GM18870 (cell line): Measurements from ENCODE around the gene C16orf87.

Experiments
- ATAC-seq: cut with Tn5 transposase; IDR thresholded peaks from one replicate; pipeline ENCODE4 v1.9.1; 2021; ENCODE audit warnings: moderate library complexity; ENCODE audit not compliant: unreplicated experiment

Gene C16orf87

DNA sequence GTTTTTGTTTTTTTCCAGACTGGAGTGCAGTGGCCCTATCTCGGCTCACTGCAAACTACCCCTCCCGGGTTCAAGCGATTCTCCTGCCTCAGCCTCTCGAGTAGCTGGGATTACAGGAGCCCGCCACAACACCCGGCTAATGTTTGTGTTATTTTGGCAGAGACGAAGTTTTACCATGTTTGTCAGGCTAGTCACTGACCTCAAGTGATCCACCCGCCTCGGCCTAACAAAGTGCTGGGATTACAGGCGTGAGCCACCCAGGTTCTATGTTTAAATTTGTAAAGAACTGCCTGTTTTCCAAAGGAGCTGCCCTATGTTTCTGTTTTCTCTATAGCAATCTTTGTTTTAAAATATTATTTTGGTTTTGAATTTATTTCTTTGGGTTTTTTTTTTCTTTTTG lies 13.8 kb upstream of the C16orf87 start:
- no peak for ATAC-seq

DNA sequence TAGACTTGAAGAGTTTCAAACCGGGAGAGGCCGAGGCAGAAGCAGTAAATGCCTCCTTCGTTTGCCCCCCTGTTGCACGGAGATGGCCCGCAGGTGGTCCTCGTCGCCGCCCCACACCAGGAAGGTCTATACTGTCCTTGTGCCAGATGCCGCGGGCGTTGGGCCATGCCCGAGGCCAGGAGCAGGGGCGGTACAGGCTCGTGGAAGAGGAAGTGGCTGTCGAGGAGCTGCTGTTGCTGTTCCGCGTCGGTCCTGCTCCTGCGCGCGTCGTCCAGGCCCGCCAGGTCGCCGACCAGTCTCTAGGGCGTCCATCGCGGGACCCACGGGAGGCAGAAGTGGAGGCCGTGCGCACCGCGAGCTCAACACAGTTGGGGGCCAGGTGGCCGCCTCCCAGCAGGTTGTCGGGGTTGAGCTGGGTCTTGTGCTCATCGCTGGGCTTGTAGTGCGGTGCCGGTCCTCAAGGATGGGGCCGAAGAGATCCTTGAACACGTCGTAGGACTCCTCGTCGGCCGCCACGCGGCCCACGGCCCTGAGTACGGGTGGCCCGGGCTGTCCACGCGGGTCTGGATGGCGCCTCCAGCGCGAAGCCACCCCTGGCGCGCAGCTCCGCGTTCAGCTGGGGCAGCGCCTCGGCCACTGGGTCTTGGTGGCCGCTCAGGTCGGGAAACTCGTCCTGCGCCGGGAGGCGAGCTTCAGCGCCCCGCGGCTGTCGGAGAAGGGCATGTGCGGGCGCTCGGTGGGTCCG lies 13.1 kb upstream of the C16orf87 start:
- no peak for ATAC-seq

DNA sequence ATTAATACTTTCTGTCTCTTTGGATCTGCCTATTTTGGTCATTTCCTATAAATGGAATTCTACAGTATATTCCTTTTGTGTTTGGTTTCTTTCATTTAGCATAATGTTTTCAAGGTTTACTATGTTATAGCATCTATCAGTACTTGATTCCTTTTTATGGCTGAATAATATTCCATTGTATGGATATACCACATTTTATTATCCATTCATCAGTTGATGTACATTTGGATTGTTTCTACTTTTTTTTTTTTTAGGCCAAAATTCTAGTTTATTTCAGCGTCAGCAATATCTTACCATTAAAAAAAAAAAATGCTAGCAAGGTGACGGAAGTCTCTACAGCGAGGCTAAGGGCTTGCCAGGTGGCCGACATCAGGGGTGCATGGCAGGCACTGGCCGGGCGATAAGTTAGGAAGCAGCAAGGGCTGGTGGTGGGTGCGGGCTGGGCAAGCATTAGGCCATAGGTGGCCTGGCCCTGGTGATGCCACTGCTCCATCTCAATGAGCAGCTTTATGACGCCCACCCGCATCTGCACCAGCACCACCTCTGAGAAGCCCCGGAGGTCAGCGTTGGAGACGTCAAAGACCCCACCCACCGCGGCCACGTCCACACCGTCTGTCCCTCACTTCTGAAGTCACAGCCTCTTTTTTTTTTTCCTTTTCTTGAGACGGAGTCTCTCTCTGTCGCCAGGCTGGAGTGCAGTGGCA lies 11.4 kb upstream of the C16orf87 start:
- ATAC-seq = no peak

DNA sequence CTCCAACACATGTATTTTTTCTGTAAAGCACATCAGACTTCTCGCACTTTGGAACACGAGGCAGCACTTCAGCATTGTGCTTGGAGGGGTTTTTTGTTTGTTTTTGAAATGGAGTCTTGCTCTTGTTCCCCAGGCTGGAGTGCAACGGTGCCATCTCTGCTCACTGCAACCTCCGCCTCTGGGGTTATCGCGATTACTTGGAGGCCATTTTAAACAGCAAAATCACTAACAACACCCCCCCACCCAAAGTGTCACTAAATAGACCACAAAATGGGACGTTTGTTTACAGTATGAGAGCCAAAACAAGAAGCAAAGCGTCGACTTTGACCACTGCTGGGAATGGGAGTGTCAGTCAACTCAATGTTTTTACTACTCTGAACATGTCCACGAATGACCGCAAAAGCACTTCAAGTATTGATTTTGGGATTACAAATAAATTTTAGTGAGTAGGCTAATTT lies 9.0 kb upstream of the C16orf87 start:
- no peak for ATAC-seq

DNA sequence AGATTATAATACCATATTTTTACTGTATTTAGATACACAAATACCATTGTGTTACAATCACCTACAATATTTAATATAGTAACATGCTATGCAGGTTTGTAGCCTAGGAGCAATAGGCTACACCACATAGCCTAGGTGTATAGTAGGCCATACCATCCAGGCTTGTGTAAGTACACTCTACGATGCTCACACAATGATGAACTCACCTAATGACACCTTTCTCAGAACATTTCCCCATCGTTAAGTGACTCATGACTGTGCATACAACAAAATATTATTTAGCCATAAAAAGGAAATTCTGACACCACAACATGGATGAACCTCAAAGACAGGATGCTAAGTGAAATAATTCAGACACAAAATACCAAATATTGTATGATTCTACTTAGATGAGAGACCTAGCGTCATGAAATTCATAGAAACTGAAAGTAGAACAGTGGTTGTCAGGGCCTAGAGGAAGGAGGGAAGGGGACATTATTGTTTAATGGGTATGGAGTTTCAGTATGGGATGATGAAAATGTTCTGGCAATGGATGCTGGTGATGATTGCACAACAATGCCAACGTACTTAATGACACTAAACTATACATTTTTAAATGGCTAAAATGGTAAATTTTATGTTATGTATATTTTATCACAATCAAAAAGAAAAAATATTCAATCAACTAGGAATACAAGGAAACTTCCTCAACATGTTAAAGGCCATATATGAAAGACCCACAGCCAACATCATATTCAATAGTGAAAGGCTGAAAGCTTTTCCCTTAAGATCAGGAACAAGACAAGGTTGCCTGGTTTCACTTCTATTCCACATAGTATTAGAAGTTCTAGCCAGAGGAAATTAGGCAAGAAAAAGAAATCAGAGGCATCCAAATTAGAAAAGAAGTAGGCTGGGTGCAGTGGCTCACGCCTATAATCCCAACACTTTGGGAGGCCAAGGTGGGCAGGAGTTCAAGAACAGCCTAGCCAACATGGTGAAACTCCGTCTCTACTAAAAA lies 5.9 kb upstream of the C16orf87 start:
- ATAC-seq = no peak

DNA sequence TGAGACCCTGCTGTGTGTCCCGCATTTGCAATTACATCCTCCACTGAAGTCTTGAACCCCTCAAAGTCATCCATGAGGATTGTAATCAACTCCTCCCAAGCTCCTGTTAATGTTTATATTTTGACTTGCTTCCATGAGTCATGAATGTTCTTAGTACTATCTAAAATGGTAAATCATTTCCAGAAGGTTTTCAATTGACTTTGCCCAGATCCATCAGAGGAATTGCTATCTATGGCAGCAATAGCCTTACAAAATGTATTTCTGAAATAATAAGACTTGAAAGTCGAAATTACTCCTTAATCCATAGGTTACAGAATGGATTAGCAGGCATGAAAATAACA lies 2.5 kb upstream of the C16orf87 start:
- ATAC-seq = no peak

DNA sequence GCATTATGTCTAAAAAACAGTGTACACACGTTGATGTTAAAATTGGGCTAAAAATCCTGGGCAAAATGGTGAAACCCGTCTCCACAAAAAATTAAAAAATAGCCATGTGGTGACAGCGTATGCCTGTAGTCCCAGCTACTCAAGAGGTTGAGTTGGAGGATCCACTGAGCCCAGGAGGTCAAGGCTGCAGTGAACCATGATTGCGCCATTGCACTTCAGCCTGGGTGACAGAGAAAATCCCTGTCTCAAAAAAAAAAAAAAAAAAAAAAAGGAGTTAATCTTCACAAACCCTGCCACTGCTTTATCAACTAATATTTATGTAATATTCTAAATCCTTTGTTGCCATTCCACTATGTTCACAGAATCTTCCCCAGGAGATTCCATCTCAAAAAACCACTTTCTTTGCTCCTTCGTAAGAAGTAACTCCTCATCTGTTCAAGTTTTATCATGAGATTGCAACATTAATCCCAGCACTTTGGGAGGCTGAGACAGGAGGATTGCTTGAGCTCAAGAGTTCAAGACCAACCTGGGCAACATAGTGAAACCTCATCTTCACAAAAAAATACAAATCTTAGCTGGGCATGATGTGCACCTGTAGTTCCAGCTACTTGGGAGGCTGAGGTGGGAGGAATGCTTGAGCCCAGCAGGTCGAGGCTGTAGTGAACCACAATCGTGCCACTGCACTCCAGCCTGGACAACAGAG lies 1.9 kb upstream of the C16orf87 start:
- no peak for ATAC-seq

DNA sequence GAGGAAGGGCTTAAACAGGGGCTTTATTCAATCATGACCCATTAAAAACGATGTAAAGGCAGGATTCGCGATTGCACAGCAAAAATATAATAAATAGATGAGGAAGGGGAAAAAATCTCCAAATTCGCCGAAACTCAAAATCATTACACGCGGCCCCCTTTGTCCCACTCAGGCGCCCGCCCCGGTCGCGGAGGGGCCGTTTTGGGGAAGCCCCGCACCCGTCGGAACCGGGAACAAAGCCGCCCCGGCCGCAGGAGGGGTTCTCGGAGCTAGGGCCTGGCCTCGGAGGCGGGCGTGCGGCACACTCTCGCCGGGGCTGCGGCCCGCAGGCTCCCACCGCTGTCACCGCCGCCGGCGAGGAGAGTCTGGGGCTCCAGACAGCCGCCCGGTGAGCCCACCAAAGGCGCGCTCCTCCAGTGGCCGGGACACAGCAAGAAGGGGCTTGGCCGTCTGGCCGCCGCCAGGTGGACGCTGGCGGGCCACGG lies 521 bp downstream of the C16orf87 start:
- peak; percentile 3 for ATAC-seq

DNA sequence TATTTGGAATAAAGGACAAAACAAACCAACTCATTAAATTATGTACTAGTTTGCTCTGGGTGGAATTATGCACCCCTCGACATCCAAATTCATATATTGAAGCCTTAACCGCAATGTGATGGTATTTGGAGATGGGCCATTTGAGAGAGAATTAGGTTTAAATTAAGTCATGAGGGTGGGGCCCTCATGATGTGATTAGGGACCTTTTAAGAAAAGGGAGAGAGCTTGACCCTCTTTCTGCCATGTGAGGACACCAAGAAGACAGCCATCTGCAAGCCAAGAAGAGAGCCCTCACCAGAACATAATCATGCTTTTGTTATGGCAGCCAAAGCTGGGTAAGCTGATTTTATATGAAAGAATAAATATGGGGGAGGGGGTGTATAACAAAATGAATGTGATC lies 2.0 kb downstream of the C16orf87 start:
- ATAC-seq = no peak

DNA sequence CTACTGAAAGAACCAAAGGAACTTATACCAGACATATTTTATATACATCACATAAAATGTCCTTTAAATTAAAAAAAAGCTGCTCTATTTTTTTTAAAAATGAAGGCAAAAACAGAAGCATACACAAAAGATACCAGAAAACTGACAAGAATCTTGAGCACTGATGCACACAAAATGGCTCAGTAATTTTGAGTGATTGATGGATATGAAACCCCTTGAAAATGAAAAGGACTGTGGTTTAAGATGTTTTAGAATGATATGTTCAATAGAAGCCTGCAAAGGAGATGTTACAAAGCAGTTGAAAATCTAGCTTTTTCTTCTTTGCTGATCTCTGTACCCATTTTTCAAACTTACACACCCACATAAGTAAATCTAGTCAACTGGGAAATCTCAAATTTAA lies 2.7 kb downstream of the C16orf87 start:
- ATAC-seq = no peak

DNA sequence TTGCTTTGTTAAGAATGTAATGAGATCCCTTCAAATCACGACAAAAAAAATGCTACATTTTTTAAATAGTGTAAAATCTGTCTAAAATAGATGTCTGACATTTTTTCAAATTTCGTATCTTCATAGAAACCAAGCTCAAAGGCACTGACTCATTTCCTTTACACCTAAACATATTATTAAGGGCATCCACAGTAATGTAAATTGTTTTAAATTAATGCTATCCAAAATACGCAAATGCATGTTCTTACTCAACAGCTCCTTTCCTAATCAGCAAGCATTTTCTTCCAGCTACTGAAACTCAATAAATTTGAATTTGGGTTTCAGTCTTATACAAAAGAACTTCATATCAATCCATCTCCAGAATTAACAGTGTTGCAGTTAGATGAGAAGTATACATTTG lies 4.3 kb downstream of the C16orf87 start:
- no peak for ATAC-seq

DNA sequence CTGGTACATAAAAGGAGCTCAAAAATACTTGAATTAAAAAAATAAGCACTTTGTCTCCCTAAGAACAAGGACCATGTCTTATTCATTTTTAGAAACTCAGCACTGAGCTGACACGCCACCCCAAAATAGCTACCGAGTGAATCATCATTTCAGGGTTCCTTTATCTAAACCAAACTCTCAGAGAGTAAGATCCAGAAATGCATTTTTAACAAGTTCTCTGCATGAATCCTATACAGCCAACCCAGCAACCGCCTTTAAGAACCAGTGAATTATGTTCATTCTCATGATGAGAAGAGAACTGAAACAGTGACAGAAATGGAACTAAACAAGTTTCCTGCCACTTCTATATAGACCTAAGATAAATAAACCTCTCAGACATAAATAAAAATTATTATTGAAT lies 8.7 kb downstream of the C16orf87 start:
- peak; percentile 83 for ATAC-seq

DNA sequence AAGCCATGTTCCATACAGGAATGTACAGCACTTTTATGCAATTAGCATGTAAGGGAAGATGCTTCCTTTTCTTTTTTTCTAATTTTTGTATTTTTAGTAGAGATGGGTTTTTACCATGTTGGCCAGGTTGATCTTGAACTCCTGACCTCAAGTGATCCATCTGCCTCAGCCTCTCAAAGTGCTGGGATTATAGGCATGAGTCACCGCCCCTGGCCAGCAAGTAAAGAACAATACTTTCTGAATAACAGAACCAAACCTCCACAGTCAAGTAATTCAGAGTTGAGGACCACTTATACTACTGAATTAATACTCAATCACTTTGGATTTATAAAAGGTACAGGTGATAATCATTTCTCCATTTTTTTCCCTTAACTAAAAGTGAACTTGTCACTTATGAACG lies 13.0 kb downstream of the C16orf87 start:
- ATAC-seq = no peak

DNA sequence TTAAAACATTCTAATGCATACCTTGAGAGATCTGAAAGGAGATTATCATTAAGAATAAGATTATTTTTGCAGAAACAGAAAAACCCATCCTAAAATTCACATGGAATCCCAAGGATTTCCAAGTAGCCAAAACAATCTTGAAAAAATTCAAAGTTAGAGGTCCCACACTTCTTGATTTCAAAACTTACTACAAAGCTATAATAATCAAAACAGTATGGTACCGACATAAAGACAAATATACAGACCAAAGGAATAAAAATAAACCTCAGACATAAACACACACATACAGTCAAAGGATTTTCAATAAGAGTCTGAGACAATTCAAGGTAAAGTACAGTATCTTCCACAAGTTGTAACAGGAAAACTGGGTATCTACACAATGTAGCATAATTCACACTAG lies 16.2 kb downstream of the C16orf87 start:
- no peak for ATAC-seq

DNA sequence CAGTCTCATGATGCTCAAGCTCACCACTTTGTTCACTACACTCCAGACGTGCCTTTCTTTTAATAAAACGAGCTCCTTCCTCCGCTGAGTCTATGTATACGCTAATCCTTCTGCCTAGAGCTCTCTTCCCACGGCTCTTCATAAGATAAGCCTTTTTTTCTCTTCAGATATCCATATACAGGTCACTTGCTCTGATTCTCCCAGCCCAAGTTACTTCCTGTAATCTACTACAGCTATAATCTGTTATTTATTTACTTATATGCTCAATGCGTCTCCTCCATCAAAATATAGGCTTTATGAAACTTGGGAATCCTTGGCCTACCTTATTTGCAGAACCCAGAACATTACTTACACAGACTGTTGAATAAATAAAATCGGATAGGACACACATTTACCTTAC lies 17.4 kb downstream of the C16orf87 start:
- ATAC-seq = no peak

DNA sequence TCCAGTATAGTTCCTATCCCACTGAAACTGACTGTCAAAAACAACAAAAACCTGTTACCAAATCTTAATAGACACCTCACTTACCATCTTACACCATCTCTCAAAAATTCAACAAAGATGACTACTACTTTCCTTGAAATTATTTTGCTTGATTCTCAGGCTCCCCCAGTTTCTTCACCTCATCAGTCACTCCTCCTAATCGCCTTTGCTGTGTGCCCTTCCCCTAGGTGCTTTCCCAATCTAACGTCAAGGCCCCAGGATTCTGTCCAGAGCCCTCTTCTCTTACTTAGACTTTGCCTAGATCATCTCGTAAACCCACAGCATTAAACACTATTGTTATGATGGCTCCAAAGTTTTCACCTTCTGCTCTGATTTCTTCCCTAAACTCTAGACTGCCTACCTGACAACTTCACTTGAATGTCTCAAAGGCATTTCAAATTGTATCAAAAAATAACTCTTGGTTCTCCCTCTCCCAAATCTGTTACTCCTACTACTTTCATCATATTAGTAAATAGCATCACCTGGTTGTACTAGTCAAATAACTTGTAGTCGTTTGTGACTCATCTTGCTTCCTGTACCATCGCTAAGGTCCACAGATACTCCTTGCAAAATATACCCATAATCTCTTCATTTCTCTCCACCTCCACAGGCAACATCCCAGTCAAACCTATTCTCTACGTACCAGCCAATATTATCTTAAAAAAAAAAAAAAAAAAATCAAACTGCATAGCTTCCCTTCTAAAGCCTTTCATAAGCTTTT lies 18.0 kb downstream of the C16orf87 start:
- no peak for ATAC-seq

DNA sequence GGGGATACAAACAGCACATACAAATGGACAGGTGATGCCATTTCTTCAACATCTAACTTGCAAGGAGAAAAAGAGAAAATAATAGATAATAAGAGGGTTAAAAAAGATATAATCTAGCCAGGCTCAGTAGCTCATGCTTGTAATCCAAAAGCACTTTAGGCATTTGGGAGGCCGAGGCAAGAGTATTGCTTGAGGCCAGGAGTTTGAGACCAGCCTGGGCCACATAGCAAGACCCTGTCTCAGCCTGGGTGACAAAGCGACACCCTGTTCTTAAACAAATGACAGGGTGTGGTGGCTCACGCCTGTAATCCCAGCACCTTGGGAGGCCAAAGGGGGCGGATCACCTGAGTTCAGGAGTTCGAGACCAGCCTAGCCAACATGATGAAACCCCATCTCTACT lies 19.3 kb downstream of the C16orf87 start:
- no peak for ATAC-seq

DNA sequence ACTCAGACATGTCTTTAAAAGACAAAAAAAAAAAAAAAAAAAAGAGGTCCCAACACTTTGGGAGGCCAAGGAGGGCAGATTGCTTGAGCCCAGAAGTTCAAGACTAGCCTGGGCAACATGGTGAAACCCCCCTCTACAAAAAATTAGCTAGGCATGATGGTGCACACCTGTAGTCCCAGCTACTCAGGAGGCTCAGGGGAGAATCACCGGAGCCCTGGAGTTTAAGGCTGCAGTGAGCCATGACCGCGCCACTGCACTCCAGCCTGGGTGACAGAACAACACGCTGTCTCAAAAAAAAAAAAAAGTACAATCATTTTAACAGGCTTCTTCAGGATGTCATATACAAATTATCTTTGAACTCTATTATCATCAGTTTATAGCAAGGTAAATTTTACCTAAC lies 22.0 kb downstream of the C16orf87 start:
- ATAC-seq = no peak

DNA sequence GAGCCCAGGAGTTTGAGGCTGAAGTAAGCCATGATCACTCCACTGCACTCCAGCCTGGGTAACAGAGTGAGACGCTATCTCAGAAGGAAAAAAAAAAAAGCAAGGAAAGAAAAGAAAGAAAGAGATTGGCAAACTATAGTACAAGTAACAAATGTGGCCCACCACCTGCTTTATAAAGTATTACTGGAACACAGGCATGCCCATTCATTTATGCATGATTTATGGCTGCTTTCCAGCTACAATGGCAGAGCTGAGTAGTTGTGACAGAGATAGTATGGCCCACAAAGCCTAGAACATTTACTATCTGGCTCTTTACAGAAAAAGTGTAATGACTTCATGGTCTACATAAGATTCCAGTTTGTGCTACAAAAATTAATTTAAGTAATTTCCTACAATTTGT lies 23.6 kb downstream of the C16orf87 start:
- ATAC-seq = no peak

DNA sequence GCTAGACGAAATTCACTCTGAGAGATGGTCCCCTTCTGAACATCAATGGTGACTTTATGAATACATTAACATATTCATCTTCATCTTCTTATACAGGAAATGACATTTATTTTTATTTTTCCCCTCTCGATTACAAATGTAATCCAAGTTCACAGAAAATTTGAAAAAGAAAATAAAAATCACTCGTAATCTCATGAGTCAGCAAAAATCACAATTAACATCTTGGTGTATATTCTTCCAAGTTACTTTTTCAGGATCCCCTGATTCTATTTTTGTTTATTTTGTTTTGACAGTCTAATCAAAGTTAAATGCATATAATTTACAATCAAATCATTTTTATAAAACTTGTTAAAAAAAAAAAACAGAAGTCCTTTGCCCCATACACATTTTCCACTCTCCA lies 27.6 kb downstream of the C16orf87 start:
- no peak for ATAC-seq
